DND-41 (cell line): ENCODE data around the gene CSRP3.

ENCODE experiments used
- EZH2 ChIP-seq: IDR thresholded peaks from 3 replicates; pipeline ENCODE4 v1.6.1; 2012; ENCODE audit warnings: borderline replicate concordance, low read depth, mild to moderate bottlenecking, moderate library complexity, low read length, inconsistent platforms; ENCODE audit not compliant: severe bottlenecking
- TF ChIP-seq, protein P1 (sequence below): IDR thresholded peaks from 2 replicates; pipeline ENCODE4 v1.5.1; 2012; ENCODE audit warnings: borderline replicate concordance, low read length, moderate library complexity, mild to moderate bottlenecking; ENCODE audit not compliant: poor library complexity, severe bottlenecking; ENCODE audit errors: extremely low read depth

GRCh38 chr11:19228968-19229367 is 27.2 kb upstream of the CSRP3 start:
- TF ChIP-seq, protein P1, sequence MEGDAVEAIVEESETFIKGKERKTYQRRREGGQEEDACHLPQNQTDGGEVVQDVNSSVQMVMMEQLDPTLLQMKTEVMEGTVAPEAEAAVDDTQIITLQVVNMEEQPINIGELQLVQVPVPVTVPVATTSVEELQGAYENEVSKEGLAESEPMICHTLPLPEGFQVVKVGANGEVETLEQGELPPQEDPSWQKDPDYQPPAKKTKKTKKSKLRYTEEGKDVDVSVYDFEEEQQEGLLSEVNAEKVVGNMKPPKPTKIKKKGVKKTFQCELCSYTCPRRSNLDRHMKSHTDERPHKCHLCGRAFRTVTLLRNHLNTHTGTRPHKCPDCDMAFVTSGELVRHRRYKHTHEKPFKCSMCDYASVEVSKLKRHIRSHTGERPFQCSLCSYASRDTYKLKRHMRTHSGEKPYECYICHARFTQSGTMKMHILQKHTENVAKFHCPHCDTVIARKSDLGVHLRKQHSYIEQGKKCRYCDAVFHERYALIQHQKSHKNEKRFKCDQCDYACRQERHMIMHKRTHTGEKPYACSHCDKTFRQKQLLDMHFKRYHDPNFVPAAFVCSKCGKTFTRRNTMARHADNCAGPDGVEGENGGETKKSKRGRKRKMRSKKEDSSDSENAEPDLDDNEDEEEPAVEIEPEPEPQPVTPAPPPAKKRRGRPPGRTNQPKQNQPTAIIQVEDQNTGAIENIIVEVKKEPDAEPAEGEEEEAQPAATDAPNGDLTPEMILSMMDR: no peak
- TF ChIP-seq EZH2: no peak
